ENCODE results near the gene NPIPB8. TPM values are rescaled to one million over a fixed set of nuclear protein-coding genes. Genes with fewer than 3 reads are reported as not detected.
A peak's percentile ranks its signal among the peaks of the same experiment; 100 is the strongest.

Gene NPIPB8
- total and polyA plus RNA-seq, 2 of the 13 experiments (the other 11 are each of a cell fraction or from before 2014, with no cell fraction given), result 0.49 to 2.3 TPM

DNA sequence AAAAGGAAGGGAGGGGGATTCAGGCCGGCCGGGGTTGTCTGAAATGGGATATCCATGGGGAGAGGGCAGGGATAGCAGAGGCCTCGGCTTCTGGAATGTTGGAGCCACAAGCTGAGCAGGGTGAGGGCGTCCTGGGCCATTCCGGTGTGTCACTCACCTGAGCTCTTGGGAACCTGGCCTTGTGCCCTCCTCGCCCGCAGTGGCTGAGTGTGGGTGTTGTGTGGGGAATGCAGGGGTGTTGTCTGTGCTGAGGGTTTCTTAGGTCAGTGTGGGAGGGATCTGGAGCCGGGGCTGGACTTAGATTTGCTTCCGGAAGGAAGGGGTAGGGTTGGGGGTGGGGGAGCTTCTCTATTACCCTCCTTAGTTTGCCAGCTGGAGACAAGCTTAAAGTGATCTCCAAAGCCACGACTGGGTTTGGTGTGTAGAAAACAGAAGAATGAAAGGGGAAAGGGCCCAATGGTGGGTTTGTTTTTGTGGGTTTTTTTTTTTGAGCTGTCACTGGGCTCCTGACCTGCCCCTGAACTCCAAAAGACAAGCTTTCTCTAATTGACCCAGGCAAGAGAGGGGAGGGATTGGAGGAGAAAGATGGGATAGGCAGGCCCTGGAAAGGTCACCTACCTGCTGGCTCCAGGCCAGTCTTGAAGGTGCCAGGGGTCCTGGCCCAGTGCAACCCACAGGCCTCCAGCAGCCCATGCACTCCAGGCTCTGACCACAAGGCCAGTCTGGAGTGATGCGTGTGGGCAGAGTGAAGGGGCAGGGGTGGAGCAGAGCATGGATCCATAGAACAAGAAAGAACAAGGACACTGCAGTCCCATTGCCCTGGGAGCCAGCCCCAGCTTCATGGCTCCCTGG, 40.8 kb upstream of the NPIPB8 start, which contains the start of gene SULT1A2 (continued):
- TF ChIP-seq, protein P1, sequence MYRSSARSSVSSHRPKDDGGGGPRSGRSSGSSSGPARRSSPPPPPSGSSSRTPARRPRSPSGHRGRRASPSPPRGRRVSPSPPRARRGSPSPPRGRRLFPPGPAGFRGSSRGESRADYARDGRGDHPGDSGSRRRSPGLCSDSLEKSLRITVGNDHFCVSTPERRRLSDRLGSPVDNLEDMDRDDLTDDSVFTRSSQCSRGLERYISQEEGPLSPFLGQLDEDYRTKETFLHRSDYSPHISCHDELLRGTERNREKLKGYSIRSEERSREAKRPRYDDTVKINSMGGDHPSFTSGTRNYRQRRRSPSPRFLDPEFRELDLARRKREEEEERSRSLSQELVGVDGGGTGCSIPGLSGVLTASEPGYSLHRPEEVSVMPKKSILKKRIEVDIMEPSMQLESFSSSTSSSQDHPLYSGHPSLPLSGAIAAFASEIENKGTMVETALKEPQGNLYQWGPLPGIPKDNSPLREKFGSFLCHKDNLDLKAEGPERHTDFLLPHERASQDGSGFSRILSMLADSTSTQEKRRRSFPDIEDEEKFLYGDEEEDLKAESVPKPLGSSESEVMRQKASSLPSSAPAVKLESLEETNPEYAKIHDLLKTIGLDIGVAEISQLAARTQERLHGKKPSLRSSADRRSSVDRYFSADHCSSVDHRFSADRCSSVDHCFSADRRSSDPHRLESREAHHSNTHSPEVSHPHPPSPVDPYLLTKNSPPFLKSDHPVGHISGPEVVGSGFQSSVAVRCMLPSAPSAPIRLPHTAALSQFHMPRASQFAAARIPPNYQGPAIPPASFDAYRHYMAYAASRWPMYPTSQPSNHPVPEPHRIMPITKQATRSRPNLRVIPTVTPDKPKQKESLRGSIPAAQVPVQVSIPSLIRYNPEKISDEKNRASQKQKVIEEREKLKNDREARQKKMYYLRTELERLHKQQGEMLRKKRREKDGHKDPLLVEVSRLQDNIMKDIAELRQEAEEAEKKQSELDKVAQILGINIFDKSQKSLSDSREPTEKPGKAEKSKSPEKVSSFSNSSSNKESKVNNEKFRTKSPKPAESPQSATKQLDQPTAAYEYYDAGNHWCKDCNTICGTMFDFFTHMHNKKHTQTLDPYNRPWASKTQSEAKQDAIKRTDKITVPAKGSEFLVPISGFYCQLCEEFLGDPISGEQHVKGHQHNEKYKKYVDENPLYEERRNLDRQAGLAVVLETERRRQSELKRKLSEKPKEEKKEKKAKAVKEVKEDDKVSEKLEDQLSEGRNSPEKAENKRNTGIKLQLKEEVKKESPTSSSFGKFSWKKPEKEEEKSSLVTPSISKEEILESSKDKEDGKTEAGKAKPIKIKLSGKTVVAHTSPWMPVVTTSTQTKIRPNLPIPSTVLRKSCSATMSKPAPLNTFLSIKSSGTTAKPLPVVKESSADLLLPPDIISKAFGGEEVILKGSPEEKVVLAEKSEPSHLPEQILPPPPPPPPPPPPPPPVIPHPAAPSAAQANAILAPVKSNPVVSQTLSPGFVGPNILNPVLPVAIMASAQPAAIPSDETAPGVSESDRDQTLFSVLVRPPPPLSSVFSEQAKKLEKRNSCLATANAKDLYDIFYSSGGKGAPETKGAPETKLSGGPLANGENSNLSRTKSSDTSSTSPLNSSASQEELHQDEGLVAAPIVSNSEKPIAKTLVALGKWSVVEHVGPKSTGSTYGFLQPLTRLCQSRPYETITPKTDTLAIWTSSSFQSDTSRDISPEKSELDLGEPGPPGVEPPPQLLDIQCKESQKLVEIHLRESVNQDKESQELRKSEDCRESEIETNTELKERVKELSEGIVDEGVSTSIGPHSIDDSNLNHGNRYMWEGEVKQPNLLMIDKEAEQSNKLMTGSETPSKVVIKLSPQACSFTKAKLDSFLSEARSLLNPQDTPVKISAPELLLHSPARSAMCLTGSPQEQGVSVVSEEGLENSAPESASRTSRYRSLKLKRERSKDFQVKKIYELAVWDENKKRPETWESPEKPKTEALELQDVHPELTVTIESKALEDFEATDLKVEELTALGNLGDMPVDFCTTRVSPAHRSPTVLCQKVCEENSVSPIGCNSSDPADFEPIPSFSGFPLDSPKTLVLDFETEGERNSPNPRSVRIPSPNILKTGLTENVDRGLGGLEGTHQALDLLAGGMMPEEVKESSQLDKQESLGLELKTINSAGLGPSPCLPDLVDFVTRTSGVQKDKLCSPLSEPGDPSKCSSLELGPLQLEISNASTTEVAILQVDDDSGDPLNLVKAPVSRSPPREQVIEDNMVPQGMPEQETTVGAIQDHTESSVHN (CRISPR knock-in tag; IDR thresholded peaks at IDR 0.05), result no peak
- TF ChIP-seq, protein P2, sequence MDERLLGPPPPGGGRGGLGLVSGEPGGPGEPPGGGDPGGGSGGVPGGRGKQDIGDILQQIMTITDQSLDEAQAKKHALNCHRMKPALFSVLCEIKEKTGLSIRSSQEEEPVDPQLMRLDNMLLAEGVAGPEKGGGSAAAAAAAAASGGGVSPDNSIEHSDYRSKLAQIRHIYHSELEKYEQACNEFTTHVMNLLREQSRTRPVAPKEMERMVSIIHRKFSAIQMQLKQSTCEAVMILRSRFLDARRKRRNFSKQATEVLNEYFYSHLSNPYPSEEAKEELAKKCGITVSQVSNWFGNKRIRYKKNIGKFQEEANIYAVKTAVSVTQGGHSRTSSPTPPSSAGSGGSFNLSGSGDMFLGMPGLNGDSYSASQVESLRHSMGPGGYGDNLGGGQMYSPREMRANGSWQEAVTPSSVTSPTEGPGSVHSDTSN (CRISPR knock-in tag; IDR thresholded peaks at IDR 0.05), result peak; percentile 72
- TF ChIP-seq SMAD9 (CRISPR knock-in tag; IDR thresholded peaks at IDR 0.05) (no peak), HIVEP1 (CRISPR knock-in tag; IDR thresholded peaks at IDR 0.05) (no peak), ZNF335 (CRISPR knock-in tag; IDR thresholded peaks at IDR 0.05) (no peak), KLF9 (CRISPR knock-in tag; IDR thresholded peaks at IDR 0.05; ENCODE audit: low read depth) (no peak), CHCHD3 (CRISPR knock-in tag; IDR thresholded peaks at IDR 0.05) (no peak), ZMYM2 (CRISPR knock-in tag; IDR thresholded peaks at IDR 0.05) (peak; percentile 74; the same call in 1 of the 2 replicates), SNAI1 (CRISPR knock-in tag; IDR thresholded peaks at IDR 0.05; ENCODE audit: borderline replicate concordance) (no peak)
- TF ChIP-seq, protein P3, sequence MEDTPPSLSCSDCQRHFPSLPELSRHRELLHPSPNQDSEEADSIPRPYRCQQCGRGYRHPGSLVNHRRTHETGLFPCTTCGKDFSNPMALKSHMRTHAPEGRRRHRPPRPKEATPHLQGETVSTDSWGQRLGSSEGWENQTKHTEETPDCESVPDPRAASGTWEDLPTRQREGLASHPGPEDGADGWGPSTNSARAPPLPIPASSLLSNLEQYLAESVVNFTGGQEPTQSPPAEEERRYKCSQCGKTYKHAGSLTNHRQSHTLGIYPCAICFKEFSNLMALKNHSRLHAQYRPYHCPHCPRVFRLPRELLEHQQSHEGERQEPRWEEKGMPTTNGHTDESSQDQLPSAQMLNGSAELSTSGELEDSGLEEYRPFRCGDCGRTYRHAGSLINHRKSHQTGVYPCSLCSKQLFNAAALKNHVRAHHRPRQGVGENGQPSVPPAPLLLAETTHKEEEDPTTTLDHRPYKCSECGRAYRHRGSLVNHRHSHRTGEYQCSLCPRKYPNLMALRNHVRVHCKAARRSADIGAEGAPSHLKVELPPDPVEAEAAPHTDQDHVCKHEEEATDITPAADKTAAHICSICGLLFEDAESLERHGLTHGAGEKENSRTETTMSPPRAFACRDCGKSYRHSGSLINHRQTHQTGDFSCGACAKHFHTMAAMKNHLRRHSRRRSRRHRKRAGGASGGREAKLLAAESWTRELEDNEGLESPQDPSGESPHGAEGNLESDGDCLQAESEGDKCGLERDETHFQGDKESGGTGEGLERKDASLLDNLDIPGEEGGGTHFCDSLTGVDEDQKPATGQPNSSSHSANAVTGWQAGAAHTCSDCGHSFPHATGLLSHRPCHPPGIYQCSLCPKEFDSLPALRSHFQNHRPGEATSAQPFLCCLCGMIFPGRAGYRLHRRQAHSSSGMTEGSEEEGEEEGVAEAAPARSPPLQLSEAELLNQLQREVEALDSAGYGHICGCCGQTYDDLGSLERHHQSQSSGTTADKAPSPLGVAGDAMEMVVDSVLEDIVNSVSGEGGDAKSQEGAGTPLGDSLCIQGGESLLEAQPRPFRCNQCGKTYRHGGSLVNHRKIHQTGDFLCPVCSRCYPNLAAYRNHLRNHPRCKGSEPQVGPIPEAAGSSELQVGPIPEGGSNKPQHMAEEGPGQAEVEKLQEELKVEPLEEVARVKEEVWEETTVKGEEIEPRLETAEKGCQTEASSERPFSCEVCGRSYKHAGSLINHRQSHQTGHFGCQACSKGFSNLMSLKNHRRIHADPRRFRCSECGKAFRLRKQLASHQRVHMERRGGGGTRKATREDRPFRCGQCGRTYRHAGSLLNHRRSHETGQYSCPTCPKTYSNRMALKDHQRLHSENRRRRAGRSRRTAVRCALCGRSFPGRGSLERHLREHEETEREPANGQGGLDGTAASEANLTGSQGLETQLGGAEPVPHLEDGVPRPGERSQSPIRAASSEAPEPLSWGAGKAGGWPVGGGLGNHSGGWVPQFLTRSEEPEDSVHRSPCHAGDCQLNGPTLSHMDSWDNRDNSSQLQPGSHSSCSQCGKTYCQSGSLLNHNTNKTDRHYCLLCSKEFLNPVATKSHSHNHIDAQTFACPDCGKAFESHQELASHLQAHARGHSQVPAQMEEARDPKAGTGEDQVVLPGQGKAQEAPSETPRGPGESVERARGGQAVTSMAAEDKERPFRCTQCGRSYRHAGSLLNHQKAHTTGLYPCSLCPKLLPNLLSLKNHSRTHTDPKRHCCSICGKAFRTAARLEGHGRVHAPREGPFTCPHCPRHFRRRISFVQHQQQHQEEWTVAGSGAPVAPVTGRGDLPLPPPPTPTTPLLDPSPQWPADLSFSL (CRISPR knock-in tag; IDR thresholded peaks at IDR 0.05), result no peak
- TF ChIP-seq, protein P4, sequence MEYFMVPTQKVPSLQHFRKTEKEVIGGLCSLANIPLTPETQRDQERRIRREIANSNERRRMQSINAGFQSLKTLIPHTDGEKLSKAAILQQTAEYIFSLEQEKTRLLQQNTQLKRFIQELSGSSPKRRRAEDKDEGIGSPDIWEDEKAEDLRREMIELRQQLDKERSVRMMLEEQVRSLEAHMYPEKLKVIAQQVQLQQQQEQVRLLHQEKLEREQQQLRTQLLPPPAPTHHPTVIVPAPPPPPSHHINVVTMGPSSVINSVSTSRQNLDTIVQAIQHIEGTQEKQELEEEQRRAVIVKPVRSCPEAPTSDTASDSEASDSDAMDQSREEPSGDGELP (IDR thresholded peaks at IDR 0.05; ENCODE audit: borderline replicate concordance, low read depth), result 0 out of 2 replicates have a peak, but pooled peaks have one; percentile 15

Measured in HepG2 (cell line).